GM18499 (cell line): Measurements from ENCODE around the gene MROH2A.

Experiments used
- ATAC-seq: cut with Tn5 transposase; IDR thresholded peaks from one replicate; pipeline ENCODE4 v1.9.1; 2021; ENCODE audit warnings: moderate number of reproducible peaks; ENCODE audit not compliant: insufficient read depth, unreplicated experiment

Gene MROH2A

GRCh38 chr2:233816771-233817170 lies 38.6 kb downstream of the MROH2A start:
- ATAC-seq, result no peak

GRCh38 chr2:233817361-233817911 lies 39.3 kb downstream of the MROH2A start:
- ATAC-seq, result no peak

- ATAC-seq, result no peak
Observed at GRCh38 chr2:233817995-233818638, 40.0 kb downstream of the MROH2A start.

- no peak for ATAC-seq
Observed at GRCh38 chr2:233818639-233819621, 40.8 kb downstream of the MROH2A start.

GRCh38 chr2:233819884-233820773 lies 42.0 kb downstream of the MROH2A start:
- no peak for ATAC-seq

- no peak for ATAC-seq
Observed at GRCh38 chr2:233820774-233821105, 42.6 kb downstream of the MROH2A start.

GRCh38 chr2:233821196-233821595 lies 43.1 kb downstream of the MROH2A start:
- no peak for ATAC-seq

GRCh38 chr2:233821709-233822100 lies 43.6 kb downstream of the MROH2A start:
- no peak for ATAC-seq

GRCh38 chr2:233822101-233822771 lies 44.1 kb downstream of the MROH2A start:
- no peak for ATAC-seq

GRCh38 chr2:233822781-233823730 lies 44.9 kb downstream of the MROH2A start:
- ATAC-seq, result no peak

- ATAC-seq, result no peak
Observed at GRCh38 chr2:233823731-233824121, 45.6 kb downstream of the MROH2A start.

- ATAC-seq, result no peak
Observed at GRCh38 chr2:233824373-233824772, 46.2 kb downstream of the MROH2A start.

GRCh38 chr2:233828546-233829192 lies 50.5 kb downstream of the MROH2A start:
- no peak for ATAC-seq

GRCh38 chr2:233829193-233830110 lies 51.3 kb downstream of the MROH2A start:
- no peak for ATAC-seq

- ATAC-seq, result no peak
Observed at GRCh38 chr2:233830111-233830802, 52.1 kb downstream of the MROH2A start.

- no peak for ATAC-seq
Observed at GRCh38 chr2:233831011-233831721, 53.0 kb downstream of the MROH2A start.
